ENCODE measurements around the gene PPP2R5D. TPM values are rescaled to one million over a fixed set of nuclear protein-coding genes. Genes with fewer than 3 reads are reported as not detected.

The PPP2R5D gene
- polyA plus RNA-seq, 2 of the 4 experiments (the other 2 are of a cell fraction): 26.5 to 34.6 TPM

- TF ChIP-seq TP53 (CRISPR knock-in tag; IDR thresholded peaks at IDR 0.05) (no peak), RAD21 (conservative IDR thresholded peaks at IDR 0.05 in 1 of 2, IDR thresholded peaks at IDR 0.05 in 1 of 2) (no peak), KDM5A (IDR thresholded peaks at IDR 0.05) (no peak), MYC (IDR thresholded peaks at IDR 0.05; ENCODE audit: borderline replicate concordance, low read length) (no peak), CHD4 (IDR thresholded peaks at IDR 0.05; ENCODE audit: borderline replicate concordance) (no peak), CBX2 (IDR thresholded peaks at IDR 0.05; ENCODE audit: borderline replicate concordance, low read depth) (no peak), NPAS2 (CRISPR knock-in tag; IDR thresholded peaks at IDR 0.05; ENCODE audit: borderline replicate concordance) (no peak)
Observed at GRCh38 chr6:43016176-43016942, 32.0 kb downstream of the PPP2R5D start (continued).

- 95% methylated on average over 4 of the region's 12 CpGs for WGBS (ENCODE audit: missing lambda C conversion rate)
- POLR2A ChIA-PET: no interaction called here
- H3K9me3 ChIP-seq: no peaks in the 10 kb centered on the region
- no peak for TF ChIP-seq RNF2 (IDR thresholded peaks at IDR 0.05; ENCODE audit: borderline replicate concordance, low read depth)
- no peak for TF ChIP-seq JUNB (IDR thresholded peaks at IDR 0.05)
- no peak for TF ChIP-seq USF2 (IDR thresholded peaks at IDR 0.05)
- TF ChIP-seq SREBF2 (IDR thresholded peaks at IDR 0.05): no peak
- no peak for TF ChIP-seq KDM5A (IDR thresholded peaks at IDR 0.05)
- no peak for TF ChIP-seq HES2 (IDR thresholded peaks at IDR 0.05)
- no peak for TF ChIP-seq ZC3H11A (IDR thresholded peaks at IDR 0.05)
- no peak for TF ChIP-seq MAFK (IDR thresholded peaks at IDR 0.05; ENCODE audit: partially characterized antibody)
- no peak for TF ChIP-seq CBX8 (IDR thresholded peaks at IDR 0.05)
- no peak for TF ChIP-seq HOXB5 (CRISPR knock-in tag; IDR thresholded peaks at IDR 0.05)
- TF ChIP-seq PBX3 (IDR thresholded peaks at IDR 0.05): no peak
- no peak for TF ChIP-seq CBX2 (IDR thresholded peaks at IDR 0.05; ENCODE audit: borderline replicate concordance, low read depth)
- TF ChIP-seq RCOR1 (IDR thresholded peaks at IDR 0.05; ENCODE audit: low read depth, low read length): no peak
- no peak for TF ChIP-seq EP300 (IDR thresholded peaks at IDR 0.05)
- no peak overlapping the region for H3K27ac ChIP-seq
- ATAC-seq (no peak), FAIRE-seq (no peak), DNase-seq (ENCODE audit: low read depth in 1 of 2, low spot score in 1 of 2) (no peak)
- CTCF ChIA-PET: interaction anchor here (0.6 to 1.3 kb wide), 3 partner anchors 12 to 175 kb away, joined by 3 read pairs; no protein-coding TSS in a partner anchor
- H3K4me1 ChIP-seq: peaks cover 18% of the 10 kb centered on the region
- no peak overlapping the region for H3K4me3 ChIP-seq
- H3K4me2 ChIP-seq: no peak overlapping the region
Observed at GRCh38 chr6:43016943-43017334, 32.6 kb downstream of the PPP2R5D start.

- no peaks in the 10 kb centered on the region for H3K9me3 ChIP-seq
- no peak for ATAC-seq
- POLR2A ChIA-PET: no interaction called here
- no peak overlapping the region for H3K27ac ChIP-seq
- H3K4me3 ChIP-seq: no peak overlapping the region
- DNase-seq (ENCODE audit: low read depth in 1 of 2, low spot score in 1 of 2): no peak
- CTCF ChIA-PET: interaction anchor here (2.5 kb wide), 1 partner anchor 124 kb away, joined by 7 read pairs; no protein-coding TSS in a partner anchor
- WGBS (ENCODE audit: missing lambda C conversion rate): 100% methylated on average over 2 of the region's 2 CpGs
- H3K4me2 ChIP-seq: no peak overlapping the region
- peaks cover 20% of the 10 kb centered on the region for H3K4me1 ChIP-seq
- FAIRE-seq: no peak
- no peak for TF ChIP-seq FOSL2 (IDR thresholded peaks at IDR 0.05)
- TF ChIP-seq FOSL2 (CRISPR knock-in tag; IDR thresholded peaks at IDR 0.05): no peak
Observed at GRCh38 chr6:43019152-43019551, 34.8 kb downstream of the PPP2R5D start.
